ENCODE results near the gene NUP210L.

Gene NUP210L

DNA sequence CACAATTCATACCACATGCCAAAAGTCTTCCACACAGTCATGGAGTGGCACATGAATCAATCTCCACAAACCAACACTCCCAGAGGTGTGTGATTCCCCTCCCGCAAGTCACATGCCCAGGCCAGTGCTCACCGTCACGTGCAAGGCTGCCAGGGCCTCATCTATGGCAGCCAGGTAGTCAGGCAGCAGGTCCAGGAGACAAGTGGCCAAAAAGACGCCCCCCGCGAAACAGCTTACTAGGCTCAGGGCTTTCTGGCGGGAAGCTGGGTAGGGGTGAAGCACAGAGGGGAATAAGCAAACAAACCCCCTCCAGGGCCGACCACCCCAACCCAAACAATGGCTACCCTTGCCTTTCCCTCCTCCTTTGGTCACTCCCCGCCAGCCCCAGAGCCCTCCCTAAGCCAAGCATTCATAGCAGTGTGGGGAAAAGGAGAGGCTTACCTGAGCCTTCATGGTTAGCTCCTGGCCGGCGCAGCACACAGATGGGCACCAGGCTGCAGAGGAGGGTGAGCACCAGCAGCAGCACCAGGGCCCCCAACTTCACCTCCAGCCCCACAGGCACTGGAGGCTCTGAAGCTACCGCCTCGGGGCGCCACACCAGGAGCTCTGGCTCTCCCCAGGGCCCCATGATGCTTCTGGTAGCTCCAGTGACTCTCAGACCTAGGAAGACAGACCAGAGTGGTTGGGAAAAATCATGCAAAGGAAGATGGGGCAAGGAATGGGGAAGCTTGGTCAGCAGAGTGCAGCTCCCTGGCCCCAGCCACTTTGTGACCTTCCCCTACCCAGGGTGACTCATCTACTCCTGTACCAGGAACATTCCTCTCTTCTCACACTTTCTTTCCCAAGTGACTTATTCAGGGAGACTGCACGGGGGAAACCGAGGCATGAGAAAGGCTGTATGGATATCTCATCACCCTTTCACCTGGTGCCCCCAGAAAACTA, 192.5 kb downstream of the NUP210L start:
- DNase-seq, result no peak

DNA sequence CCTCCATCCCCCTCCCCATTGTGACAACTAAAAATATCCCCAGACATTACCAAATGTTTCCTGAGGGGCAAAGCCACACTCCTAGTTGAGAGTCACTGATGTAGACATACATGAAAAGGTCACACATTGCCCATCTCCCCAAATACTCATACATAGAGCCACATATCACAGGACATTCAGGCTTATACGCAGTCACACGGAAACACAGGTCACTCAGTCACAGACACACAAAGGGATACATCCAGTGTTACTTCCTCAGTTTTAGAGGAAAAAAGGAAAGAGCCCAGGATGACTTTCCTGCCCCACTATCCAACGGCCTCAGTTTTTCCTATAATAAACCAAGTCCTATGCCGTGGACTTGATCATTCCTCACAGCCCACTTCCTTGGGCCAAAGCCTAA, 193.5 kb downstream of the NUP210L start:
- DNase-seq, result no peak

DNA sequence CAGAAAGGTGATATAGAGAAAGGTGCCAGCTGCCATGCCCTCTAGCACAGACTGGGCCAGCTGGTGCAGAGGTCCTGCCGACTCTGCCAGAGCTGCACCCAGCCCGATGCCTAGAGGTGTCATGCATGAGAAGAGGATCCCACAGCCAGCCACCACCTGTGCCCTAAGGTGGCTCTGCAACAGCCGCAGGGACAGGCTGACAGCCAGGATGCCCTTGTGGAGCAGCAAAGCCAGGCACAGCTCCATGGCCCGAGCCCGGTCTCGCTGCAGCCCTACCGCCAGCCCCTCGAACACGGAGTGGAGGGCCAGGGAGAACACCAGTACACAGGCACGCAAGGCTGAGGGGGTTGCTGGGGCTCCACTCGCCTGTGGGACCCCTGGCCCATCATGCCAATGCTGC, 194.7 kb downstream of the NUP210L start:
- DNase-seq, result no peak

DNA sequence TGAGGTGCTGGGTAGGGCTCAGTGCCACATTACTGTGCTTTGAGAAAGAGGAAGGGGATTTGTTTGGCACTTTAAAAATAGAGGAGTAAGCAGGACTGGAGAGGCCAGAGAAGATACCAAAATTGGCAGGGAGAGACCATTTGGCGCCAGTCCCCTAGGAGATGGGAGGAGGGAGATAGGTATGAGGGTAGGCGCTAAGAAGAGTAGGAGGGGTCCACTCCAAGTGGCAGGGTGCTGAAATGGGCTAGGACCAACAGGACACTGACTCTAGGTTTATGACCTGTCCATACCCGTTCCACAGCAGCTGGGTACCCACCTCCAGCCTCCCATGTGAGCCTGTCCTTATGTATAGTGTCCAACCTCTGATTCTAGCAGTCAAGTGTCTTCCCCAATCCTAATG, 195.4 kb downstream of the NUP210L start:
- no peak for DNase-seq

DNA sequence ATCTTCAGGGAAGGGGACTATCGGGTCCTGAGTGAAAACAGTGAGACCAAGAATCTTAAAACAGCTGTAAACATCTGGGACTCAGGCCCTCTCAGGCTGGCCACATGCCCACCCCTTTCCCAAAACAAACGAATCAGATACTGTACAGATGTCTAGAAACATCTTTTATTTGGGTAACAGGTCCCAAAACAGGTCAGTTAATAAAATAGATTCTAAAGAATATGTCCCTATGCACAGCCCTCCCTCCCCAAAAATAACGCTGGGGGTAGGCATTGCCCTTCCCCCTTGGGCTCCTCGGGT, 196.0 kb downstream of the NUP210L start:
- no peak for DNase-seq

DNA sequence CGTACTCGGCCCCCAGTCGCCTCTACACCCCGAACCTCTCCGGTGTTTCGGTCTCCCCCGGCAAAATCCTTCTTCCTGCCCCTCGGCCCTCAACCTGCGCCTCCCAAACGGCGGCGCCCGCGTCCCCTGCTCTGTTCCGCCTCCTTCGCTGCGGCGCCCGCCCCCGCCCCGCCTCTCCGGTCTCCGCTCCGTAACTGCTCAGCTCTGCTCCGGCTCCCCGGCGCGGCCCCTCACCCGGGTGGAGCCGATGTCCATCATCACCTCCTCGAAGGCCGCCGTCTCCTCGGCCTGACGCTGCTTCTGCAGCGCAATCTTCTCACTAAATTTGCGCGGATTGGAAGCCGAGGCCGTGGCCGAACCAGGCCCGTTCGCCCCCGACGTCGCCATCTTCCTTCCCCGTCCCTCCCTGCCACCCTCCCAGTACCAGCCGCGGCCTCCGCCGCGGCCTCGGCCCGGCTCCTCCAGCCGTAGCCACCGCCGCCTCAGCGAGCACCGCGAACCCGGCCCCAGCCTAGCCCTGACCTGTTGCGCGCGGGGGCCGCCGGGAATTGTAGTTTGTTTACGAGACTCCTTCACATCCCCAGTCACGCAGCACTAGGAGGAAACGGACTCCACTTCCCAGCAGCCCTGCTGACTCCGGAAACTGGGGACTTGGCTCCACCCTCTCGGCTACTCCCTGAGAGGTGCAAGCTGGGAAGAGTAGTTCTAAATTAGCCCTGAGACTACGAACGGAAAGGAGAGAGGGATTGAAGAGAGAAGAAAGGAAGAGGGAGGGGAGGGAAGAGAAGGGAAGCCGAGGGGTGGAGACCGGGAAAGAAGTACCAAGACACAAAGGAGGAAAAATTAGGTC, 196.5 kb downstream of the NUP210L start, which contains the start of gene CRTC2:
Gene CRTC2 (minus strand): TSS at position 502 of the 850 bp plus-strand sequence. CDS start 115 bp downstream, at position 387.
- peak; percentile 85 for DNase-seq

DNA sequence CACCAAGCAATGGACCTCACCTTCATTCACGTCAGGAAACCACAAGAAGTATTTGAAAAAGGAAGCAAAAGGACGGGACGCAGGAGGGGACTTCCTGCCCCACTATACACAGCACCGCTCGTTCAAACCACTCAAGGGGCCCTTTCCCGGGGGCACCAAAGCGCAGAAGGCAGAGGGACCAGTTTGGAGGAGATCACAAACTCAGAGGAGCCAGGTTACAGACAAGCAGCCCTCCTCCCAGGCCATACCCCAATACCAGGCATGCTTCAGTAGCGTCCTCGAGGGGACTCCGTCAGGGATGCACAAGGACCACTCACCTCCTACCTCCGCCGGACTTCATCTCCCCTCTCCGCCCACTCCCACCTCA, 197.1 kb downstream of the NUP210L start:
- no peak for DNase-seq

DNA sequence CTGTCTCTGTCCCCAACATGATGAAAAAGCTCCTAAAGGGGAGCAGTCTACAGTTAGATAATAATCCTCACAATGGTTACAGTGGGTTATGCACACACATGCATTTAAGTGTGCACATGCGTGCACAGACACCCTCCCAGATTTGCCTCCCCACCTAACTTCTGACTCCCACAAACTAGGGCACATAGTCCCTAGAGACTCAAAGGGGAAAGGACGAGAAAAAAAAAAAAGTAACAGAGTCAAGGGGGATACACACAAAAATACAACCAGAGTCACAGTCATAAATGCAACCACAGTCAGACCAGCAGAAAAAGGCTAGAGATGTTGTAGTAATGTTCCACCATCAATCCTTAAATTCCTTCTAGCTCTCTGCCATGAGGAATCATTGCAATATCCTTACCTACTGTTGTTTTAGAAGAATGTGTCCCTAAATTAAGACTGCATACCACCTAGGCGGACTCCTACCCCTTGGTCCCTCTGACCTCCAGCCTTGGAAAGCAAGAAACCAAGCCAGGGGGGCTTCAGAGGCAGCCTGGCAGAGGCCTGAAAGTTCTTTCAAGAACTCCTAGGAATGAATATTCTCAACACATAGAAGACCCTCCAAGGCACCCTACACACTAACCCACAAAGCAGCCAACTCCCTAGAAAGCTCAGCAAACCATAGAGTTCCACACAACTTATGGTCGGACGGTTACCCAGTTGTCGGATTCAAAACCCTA, 197.7 kb downstream of the NUP210L start:
- DNase-seq, result no peak

DNA sequence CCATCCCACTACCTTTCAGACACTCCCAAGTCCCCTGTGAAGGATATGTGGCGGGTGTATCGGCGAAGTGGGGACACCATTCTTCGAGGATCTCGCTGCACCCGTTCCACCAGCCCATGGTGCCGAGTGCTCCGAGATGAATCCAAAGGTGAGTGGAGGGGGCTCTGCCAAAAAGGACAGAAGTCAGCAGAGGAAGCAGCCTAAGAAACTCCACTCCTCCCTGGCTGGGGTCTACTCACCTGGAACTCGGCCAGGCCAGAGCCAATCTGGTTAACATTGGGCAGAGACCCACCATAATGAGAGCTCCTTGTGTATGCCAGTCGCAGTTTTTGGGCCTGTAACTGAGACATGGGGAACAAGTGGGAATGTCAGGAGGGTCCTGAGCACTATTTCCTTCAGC, 200.0 kb downstream of the NUP210L start:
- DNase-seq, result no peak

DNA sequence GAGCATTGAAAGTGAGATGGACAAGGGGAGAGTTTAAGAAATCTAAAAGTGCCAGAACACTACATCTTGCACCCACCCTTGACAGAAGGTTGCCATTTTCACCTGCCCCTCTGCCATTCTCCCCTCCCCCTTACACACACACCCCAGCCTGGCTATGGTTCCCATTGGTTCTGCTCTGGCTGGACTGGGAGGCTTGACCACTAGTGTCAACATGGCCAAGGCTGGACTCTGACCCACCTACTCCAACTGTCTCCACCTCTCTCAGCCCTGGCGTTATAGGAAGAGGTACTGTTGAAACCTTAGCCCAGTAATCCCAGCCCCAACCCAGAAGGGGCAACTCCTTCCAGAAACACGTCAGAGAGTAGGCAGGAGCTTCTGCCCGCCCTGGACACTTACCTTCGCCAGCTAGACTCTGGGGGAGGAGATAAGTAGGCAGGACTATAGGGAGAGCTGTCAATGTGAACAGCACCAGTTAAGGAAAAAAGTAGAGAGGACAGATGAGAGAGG, 201.0 kb downstream of the NUP210L start:
- DNase-seq, result no peak

DNA sequence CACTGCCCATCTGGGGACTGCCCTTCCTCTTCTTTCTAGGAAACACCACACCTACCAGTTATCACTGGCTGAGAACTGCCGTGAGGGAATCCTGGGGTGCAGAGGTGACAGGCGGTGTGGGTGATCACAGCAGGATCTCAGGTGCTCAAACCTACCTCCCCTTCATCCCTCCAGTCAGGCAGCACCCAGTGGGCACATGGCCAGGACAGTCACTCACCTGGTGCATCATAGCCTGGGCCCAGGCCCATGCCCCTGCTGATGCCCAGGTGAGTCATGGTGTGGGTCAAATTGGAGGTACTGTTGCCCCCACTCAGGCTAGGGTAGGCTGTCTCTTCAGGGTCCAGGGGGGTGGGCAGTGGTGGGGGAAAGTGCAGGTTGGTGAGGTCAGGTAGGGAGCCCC, 203.1 kb downstream of the NUP210L start:
- no peak for DNase-seq

DNA sequence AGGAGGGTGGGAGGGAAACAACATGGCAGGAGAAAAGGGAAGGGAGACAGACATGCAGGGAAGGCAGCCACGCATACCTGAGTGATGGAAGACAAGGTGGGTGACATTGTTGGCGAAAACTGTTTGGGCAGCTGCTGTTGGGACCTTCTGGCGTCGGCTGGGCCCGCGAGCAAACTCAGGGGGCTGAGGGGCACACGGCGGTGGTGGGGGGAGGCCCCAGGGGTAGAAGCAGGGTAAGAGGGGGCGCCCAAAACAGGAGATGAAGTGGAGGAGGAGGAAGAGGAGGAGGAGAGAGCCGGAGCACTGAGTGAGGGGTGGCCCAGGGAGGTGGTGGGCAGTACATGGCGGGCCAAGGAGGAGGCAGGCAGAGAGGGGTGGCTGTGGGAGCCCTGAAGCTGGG, 203.7 kb downstream of the NUP210L start:
- no peak for DNase-seq

DNA sequence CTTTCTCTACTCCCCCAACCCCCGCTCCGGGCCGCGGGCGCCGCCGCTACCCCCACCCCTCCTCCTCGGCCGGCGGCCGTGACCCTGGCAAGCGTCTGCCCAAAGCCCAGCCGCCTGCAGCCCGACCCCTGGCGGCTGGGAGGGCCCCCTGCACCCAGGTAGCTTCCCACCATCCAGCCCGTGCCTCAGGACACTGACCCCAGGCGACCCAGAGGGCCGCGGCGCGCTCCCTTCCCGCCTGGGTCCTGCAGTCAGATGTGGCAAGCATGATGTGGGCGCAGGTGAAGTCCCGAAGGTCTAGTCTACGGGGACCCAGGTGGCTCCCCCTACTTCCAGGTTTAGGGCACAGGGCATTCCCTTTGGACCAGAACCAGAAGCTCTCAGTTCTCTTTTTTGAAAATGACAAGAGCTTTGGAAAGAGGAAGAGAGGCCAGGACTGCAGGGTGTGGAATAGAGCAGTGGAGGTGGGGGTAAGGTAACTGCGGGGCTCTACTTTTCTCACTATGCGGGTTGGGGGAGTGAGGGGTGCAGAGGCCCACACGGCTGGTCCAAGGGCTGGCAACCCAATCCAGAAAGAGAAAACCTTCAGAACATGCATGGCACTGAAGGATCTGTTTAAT, 208.1 kb downstream of the NUP210L start, which contains the start of gene DENND4B:
Gene DENND4B (minus strand): TSS at position 97 of the 620 bp plus-strand sequence. CDS start 2,344 bp downstream, outside the sequence.
- no peak for DNase-seq

DNA sequence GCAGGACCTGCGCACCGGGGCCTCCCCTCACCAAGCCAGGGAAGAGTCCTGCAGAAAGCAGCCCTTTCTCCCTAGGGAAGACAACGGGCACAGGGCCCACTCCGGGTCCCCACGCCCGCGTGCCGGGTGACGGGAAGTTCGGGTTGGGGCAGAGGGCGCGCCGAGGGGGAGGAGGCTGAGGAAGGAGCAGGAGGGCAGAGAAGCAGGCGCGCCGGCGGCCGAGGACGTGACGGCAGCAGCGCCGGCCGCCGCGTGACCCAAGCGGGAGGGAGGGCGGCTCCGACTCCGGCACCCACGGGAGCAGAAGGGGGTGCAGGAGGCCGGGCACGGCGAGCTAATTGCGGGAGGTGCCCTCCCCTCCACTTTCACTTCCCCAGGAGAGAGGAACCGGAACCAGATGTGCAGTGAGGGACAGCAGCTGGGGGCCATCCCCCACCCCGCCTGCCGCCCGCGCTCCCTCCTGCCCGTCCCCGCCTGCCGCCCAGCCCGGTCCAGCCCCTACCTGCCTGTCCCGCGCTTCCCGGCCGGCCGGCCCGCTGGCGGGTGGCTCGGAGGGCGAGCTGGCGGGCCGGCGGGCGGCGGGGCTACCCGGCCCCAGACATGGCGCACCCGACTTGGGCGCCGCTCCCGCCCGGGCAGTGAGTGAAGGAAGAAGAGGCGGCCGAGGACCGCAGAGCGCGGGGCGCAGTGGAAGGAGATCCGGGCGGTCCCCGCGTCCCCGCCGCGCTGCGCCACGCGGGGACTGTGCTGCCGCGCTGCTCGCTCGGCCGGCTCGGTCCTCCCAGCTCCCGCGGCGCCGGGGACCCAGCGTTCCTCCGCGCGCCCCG, 208.9 kb downstream of the NUP210L start:
- no peak for DNase-seq

DNA sequence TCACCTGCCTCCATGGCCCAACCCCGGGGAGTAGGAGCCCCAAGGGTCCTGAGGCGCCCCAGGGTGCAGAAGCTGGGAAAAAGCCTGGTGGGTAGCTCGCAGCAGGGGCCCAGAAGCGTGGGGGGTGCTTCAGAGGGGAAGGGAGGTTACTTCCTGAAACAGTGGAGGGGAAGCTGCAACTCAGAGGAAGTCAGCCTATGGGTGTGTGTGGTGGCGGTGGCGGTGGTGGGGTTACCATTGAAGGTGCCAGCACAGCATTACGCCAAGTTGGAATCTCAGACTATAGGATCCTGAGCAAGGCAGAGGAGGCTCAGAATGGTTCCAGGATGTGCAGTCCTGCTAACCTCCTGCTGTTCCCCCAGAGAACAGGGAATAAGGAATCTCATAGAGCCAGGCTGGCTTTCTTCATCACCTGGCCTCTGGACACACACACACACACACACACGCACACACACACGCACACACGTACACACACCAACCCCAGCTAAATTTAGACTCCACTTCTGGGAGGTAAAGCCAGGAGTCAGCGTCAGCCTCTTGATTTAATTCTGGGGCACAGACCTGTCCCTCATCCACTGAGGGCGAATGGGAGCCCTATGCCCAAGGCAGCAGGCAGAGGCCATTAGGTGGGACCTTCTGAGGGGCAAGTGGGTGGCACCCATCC, 209.6 kb downstream of the NUP210L start:
- no peak for DNase-seq

DNA sequence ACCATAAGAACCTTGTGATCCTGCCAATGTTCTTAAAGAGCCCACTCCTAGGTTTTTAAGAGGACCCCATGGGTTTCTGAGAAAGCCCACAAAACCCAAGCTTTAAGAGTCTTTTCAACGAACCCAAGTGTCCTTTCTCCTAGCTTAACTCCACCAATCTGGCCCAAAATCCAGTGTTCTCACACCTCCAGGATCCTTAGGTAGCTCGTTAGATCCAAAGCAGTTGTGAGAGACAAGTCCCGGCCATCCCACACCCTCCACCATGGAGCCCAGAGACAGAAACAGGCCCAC, 210.1 kb downstream of the NUP210L start:
- no peak for DNase-seq

DNA sequence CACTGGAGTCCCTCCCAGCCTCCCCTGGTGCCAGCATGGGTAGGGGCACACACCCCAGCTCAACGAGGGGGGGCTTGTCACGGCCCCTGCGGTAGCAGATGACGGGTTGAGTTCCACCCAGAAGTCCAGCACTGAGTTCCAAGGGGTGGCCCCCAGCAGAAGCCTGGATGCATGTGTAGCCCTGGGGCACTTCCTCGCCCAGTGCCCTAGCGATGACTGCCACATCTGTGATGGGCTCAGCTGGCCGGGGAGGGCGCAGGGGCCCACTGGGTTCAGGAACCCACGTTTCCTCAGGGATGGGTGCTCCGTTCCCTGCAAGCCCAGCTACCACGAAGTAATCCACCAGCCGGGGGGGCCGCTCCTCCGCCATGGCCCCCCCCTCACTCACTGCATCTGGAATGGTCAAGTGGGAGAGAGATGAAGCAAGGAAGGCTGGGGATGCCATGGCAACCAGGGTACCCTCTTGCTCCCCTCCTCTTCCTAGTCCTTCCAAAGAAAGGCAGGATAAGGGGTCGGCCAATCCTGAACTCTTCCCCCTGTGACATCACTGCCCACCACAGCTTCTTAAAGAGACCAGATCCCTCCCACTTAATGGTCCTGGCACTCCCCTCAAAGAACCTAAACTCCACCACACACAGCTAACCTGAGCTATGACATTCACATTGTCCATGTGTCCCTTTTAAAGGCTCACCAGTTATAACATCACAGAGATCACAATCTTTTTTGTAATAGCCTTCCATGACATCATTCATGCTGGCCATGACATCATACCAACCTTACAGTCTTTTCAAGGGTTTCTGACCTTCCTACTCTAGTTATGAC, 210.7 kb downstream of the NUP210L start:
- DNase-seq, result no peak

DNA sequence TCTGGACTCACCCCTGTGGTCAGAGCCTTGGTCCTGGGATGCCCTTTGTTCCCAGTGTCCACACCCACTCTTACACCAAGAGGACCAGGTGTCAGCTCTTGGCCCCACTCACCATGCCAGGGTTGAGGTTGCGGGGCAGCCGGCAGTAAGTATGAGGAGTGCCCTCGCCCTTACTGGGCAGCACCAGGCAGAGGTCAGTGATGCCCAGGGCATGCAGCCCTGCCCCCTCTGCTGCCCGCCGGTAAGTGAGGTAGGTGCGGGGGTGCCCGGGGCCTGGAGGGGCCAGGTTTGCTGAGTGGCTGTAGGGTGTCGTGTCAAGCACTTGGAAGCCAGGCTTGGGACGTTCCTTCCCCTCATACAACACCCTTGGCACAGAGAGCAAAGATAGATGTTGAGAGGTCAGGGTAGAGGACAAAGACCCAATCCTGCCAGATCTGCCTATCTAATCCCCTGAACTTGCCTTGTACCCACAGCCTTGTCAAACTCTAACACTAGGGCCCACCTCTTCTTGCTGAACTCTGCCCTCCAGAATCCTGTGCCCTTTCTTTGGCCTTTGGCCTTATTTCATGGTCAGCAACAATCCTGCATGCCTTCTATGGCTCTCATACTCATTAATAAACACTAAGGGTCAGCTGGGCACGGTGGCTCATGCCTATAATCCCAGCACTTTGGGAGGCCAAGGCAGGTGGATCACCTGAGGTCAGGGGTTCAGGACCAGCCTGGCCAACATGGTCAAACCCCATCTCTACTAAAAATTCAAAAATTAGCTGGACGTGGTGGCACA, 211.9 kb downstream of the NUP210L start:
- DNase-seq, result no peak

Measured in NCI-H1417 treated with DMSO at 0.1 percent for 48 hours (cell line).